ENCODE data around the gene TNPO3.
A peak's percentile ranks its signal among the peaks of the same experiment; 100 is the strongest.
"Not testable (repeated sequence)": the region's sequence is repeated elsewhere in the genome, so short reads cannot be mapped to it uniquely, and the experiment has no call there.

Gene TNPO3

GRCh38 chr7:128913870-128914565 lies 140.9 kb downstream of the TNPO3 start:
- Histone ChIP-seq H3K4me2 (ENCODE audit: low read length) (peak overlapping the region; percentile 69), H3K9me3 (ENCODE audit: insufficient read depth, low read length) (no peaks in the 10 kb centered on the region), H2AFZ (ENCODE audit: low read depth, low read length) (no peak overlapping the region), H3K27ac (ENCODE audit: low read length) (peak overlapping the region; percentile 84), H3K4me3 (ENCODE audit: low read length) (peak overlapping the region; percentile 35), H3K9ac (ENCODE audit: low read length) (peak overlapping the region; percentile 65), H3K27me3 (ENCODE audit: low read depth, low read length) (no peaks in the 10 kb centered on the region), H3K79me2 (ENCODE audit: low read length) (no peaks in the 10 kb centered on the region), H3K36me3 (replicated peaks; ENCODE audit: low read depth, low read length) (no peaks in the 10 kb centered on the region), H4K20me1 (ENCODE audit: insufficient read depth, low read length) (no peaks in the 10 kb centered on the region), H3K4me1 (ENCODE audit: low read length) (peaks cover 49% of the 10 kb centered on the region)
- TF ChIP-seq EZH2phosphoT487 (IDR thresholded peaks at IDR 0.05; ENCODE audit: low read depth) (no peak), CTCF (IDR thresholded peaks at IDR 0.05; ENCODE audit: low read depth, low read length) (no peak)

GRCh38 chr7:128912709-128913495 lies 142.0 kb downstream of the TNPO3 start:
- peaks cover 51% of the 10 kb centered on the region for H3K4me1 ChIP-seq (ENCODE audit: low read length)
- H4K20me1 ChIP-seq (ENCODE audit: insufficient read depth, low read length); H3K27me3 ChIP-seq (ENCODE audit: low read depth, low read length); H3K27ac ChIP-seq (ENCODE audit: low read length); H2AFZ ChIP-seq (ENCODE audit: low read depth, low read length); H3K9me3 ChIP-seq (ENCODE audit: insufficient read depth, low read length); H3K4me3 ChIP-seq (ENCODE audit: low read length); H3K79me2 ChIP-seq (ENCODE audit: low read length); H3K36me3 ChIP-seq (replicated peaks; ENCODE audit: low read depth, low read length); H3K9ac ChIP-seq (ENCODE audit: low read length); H3K4me2 ChIP-seq (ENCODE audit: low read length): not testable (repeated sequence)

DNA sequence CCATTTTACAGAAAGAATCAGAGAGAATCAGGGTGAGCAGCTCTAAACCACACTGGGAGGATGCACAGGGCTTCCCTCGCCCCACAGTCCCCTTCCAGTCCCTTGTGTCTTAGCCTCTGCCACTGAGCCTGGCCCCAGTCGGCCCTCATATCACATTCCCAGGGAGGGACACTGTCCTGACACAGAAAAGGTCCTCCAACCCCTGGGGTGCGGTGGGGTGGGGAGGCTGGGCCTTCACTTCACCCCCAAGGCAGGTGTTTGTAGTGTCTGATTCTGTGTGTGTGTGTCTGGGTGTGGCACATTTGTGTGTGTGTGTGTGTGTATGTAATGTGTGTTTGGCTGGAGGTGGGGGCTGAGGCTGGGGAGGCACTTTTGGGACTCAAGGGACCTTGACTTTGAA lies 142.6 kb downstream of the TNPO3 start:
- no peak for TF ChIP-seq EZH2phosphoT487 (IDR thresholded peaks at IDR 0.05; ENCODE audit: low read depth)
- TF ChIP-seq CTCF (IDR thresholded peaks at IDR 0.05; ENCODE audit: low read depth, low read length): no peak
- no peaks in the 10 kb centered on the region for H3K27me3 ChIP-seq (ENCODE audit: low read depth, low read length)
- peaks cover 51% of the 10 kb centered on the region for H3K4me1 ChIP-seq (ENCODE audit: low read length)

GRCh38 chr7:128911423-128912031 lies 143.4 kb downstream of the TNPO3 start:
- Histone ChIP-seq H4K20me1 (ENCODE audit: insufficient read depth, low read length) (no peaks in the 10 kb centered on the region), H3K27ac (ENCODE audit: low read length) (peak overlapping the region; percentile 61), H3K4me3 (ENCODE audit: low read length) (no peak overlapping the region), H3K4me1 (ENCODE audit: low read length) (peaks cover 51% of the 10 kb centered on the region), H3K4me2 (ENCODE audit: low read length) (peak overlapping the region; percentile 40), H3K9me3 (ENCODE audit: insufficient read depth, low read length) (no peaks in the 10 kb centered on the region), H3K36me3 (replicated peaks; ENCODE audit: low read depth, low read length) (no peaks in the 10 kb centered on the region), H3K9ac (ENCODE audit: low read length) (peak overlapping the region; percentile 34; the same call in 1 of the 2 replicates), H3K79me2 (ENCODE audit: low read length) (no peaks in the 10 kb centered on the region), H3K27me3 (ENCODE audit: low read depth, low read length) (no peaks in the 10 kb centered on the region), H2AFZ (ENCODE audit: low read depth, low read length) (peak overlapping the region; percentile 58; the same call in 1 of the 2 replicates)
- TF ChIP-seq EZH2phosphoT487 (IDR thresholded peaks at IDR 0.05; ENCODE audit: low read depth) (no peak), CTCF (IDR thresholded peaks at IDR 0.05; ENCODE audit: low read depth, low read length) (no peak)

More for the DNA sequence above, 142.6 kb downstream of the TNPO3 start:
- Histone ChIP-seq H2AFZ (ENCODE audit: low read depth, low read length) (peak overlapping the region; percentile 58; the same call in 1 of the 2 replicates), H4K20me1 (ENCODE audit: insufficient read depth, low read length) (no peaks in the 10 kb centered on the region), H3K79me2 (ENCODE audit: low read length) (no peaks in the 10 kb centered on the region), H3K9me3 (ENCODE audit: insufficient read depth, low read length) (no peaks in the 10 kb centered on the region), H3K4me2 (ENCODE audit: low read length) (peak overlapping the region; percentile 40), H3K36me3 (replicated peaks; ENCODE audit: low read depth, low read length) (no peaks in the 10 kb centered on the region), H3K4me3 (ENCODE audit: low read length) (no peak overlapping the region), H3K27ac (ENCODE audit: low read length) (peak overlapping the region; percentile 61), H3K9ac (ENCODE audit: low read length) (peak overlapping the region; percentile 34; the same call in 1 of the 2 replicates)

All from OCI-LY3 (cell line).